ENCODE data around the gene CLK4.
A peak's percentile ranks its signal among the peaks of the same experiment; 100 is the strongest.

CLK4 gene

GRCh38 chr5:178583279-178583678 lies 43.6 kb downstream of the CLK4 start:
- Histone ChIP-seq H3K27me3 (ENCODE audit: insufficient read depth, low read length) (peaks cover 19% of the 10 kb centered on the region), H3K4me3 (ENCODE audit: low read length) (no peak overlapping the region), H3K36me3 (ENCODE audit: insufficient read depth, low read length) (no peaks in the 10 kb centered on the region), H3K9me3 (ENCODE audit: insufficient read depth, low read depth, low read length) (no peaks in the 10 kb centered on the region), H3K4me1 (ENCODE audit: insufficient read depth, low read length) (peaks cover 4% of the 10 kb centered on the region; the same call in 1 of the 2 replicates), H3K9ac (ENCODE audit: low read depth, low read length) (no peak overlapping the region), H3K27ac (ENCODE audit: low read depth, low read length) (no peak overlapping the region)
- 94% methylated on average over 8 of the region's 8 CpGs for WGBS

- Histone ChIP-seq H3K27ac (ENCODE audit: low read depth, low read length) (no peak overlapping the region), H3K27me3 (ENCODE audit: insufficient read depth, low read length) (peaks cover 14% of the 10 kb centered on the region; the same call in 1 of the 2 replicates), H3K9ac (ENCODE audit: low read depth, low read length) (no peak overlapping the region), H3K4me1 (ENCODE audit: insufficient read depth, low read length) (no peaks in the 10 kb centered on the region), H3K4me3 (ENCODE audit: low read length) (no peak overlapping the region), H3K9me3 (ENCODE audit: insufficient read depth, low read depth, low read length) (no peaks in the 10 kb centered on the region), H3K36me3 (ENCODE audit: insufficient read depth, low read length) (no peaks in the 10 kb centered on the region)
- 91% methylated on average over 13 of the region's 13 CpGs for WGBS
Measured at GRCh38 chr5:178582291-178582690, 44.6 kb downstream of the CLK4 start.

- Histone ChIP-seq H3K27ac (ENCODE audit: low read depth, low read length) (no peak overlapping the region), H3K36me3 (ENCODE audit: insufficient read depth, low read length) (no peaks in the 10 kb centered on the region), H3K9me3 (ENCODE audit: insufficient read depth, low read depth, low read length) (no peaks in the 10 kb centered on the region), H3K9ac (ENCODE audit: low read depth, low read length) (no peak overlapping the region), H3K4me3 (ENCODE audit: low read length) (no peak overlapping the region), H3K4me1 (ENCODE audit: insufficient read depth, low read length) (no peaks in the 10 kb centered on the region), H3K27me3 (ENCODE audit: insufficient read depth, low read length) (peaks cover 14% of the 10 kb centered on the region; the same call in 1 of the 2 replicates)
- WGBS, result 94% methylated on average over 3 of the region's 3 CpGs
Measured at GRCh38 chr5:178581621-178582020, 45.2 kb downstream of the CLK4 start.

- no peaks in the 10 kb centered on the region for H3K9me3 ChIP-seq (ENCODE audit: insufficient read depth, low read depth, low read length)
- peaks cover 25% of the 10 kb centered on the region for H3K27me3 ChIP-seq (ENCODE audit: insufficient read depth, low read length)
- H3K4me3 ChIP-seq (ENCODE audit: low read length), result no peak overlapping the region
- no peaks in the 10 kb centered on the region for H3K4me1 ChIP-seq (ENCODE audit: insufficient read depth, low read length)
- no peaks in the 10 kb centered on the region for H3K36me3 ChIP-seq (ENCODE audit: insufficient read depth, low read length)
- 92% methylated on average over 15 of the region's 15 CpGs for WGBS
- no peak overlapping the region for H3K27ac ChIP-seq (ENCODE audit: low read depth, low read length)
- H3K9ac ChIP-seq (ENCODE audit: low read depth, low read length), result no peak overlapping the region
Measured at GRCh38 chr5:178580271-178580955, 46.4 kb downstream of the CLK4 start.

GRCh38 chr5:178577944-178578343 lies 48.9 kb downstream of the CLK4 start:
- H3K4me1 ChIP-seq (ENCODE audit: insufficient read depth, low read length), result no peaks in the 10 kb centered on the region
- H3K27ac ChIP-seq (ENCODE audit: low read depth, low read length), result no peak overlapping the region
- no peak overlapping the region for H3K9ac ChIP-seq (ENCODE audit: low read depth, low read length)
- no peaks in the 10 kb centered on the region for H3K36me3 ChIP-seq (ENCODE audit: insufficient read depth, low read length)
- WGBS, result 90% methylated on average over 7 of the region's 7 CpGs
- H3K4me3 ChIP-seq (ENCODE audit: low read length), result peak overlapping the region; percentile 64; the same call in 1 of the 2 replicates
- H3K27me3 ChIP-seq (ENCODE audit: insufficient read depth, low read length), result peaks cover 39% of the 10 kb centered on the region
- H3K9me3 ChIP-seq (ENCODE audit: insufficient read depth, low read depth, low read length), result no peaks in the 10 kb centered on the region

- Histone ChIP-seq H3K27me3 (ENCODE audit: insufficient read depth, low read length) (peaks cover 39% of the 10 kb centered on the region), H3K4me3 (ENCODE audit: low read length) (peak overlapping the region; percentile 64), H3K9me3 (ENCODE audit: insufficient read depth, low read depth, low read length) (peaks cover 5% of the 10 kb centered on the region), H3K36me3 (ENCODE audit: insufficient read depth, low read length) (no peaks in the 10 kb centered on the region), H3K4me1 (ENCODE audit: insufficient read depth, low read length) (no peaks in the 10 kb centered on the region), H3K9ac (ENCODE audit: low read depth, low read length) (peak overlapping the region; percentile 77), H3K27ac (ENCODE audit: low read depth, low read length) (peak overlapping the region; percentile 52; the same call in 1 of the 2 replicates)
- 17% methylated on average over 31 of the region's 31 CpGs for WGBS
Measured at GRCh38 chr5:178577376-178577839, 49.4 kb downstream of the CLK4 start.

- H3K9me3 ChIP-seq (ENCODE audit: insufficient read depth, low read depth, low read length), result peaks cover 6% of the 10 kb centered on the region
- H3K9ac ChIP-seq (ENCODE audit: low read depth, low read length), result peak overlapping the region; percentile 77
- peak overlapping the region; percentile 64 for H3K4me3 ChIP-seq (ENCODE audit: low read length)
- 2% methylated on average over 92 of the region's 92 CpGs for WGBS
- H3K27me3 ChIP-seq (ENCODE audit: insufficient read depth, low read length), result peaks cover 39% of the 10 kb centered on the region
- H3K27ac ChIP-seq (ENCODE audit: low read depth, low read length), result peak overlapping the region; percentile 52; the same call in 1 of the 2 replicates
- H3K36me3 ChIP-seq (ENCODE audit: insufficient read depth, low read length), result no peaks in the 10 kb centered on the region
- H3K4me1 ChIP-seq (ENCODE audit: insufficient read depth, low read length), result no peaks in the 10 kb centered on the region
Measured at GRCh38 chr5:178576591-178577351, 50.1 kb downstream of the CLK4 start.

GRCh38 chr5:178573216-178573615 lies 53.6 kb downstream of the CLK4 start:
- H3K36me3 ChIP-seq (ENCODE audit: insufficient read depth, low read length), result no peaks in the 10 kb centered on the region
- no peaks in the 10 kb centered on the region for H3K4me1 ChIP-seq (ENCODE audit: insufficient read depth, low read length)
- H3K27ac ChIP-seq (ENCODE audit: low read depth, low read length), result no peak overlapping the region
- H3K9ac ChIP-seq (ENCODE audit: low read depth, low read length), result no peak overlapping the region
- H3K9me3 ChIP-seq (ENCODE audit: insufficient read depth, low read depth, low read length), result peaks cover 6% of the 10 kb centered on the region
- peaks cover 37% of the 10 kb centered on the region for H3K27me3 ChIP-seq (ENCODE audit: insufficient read depth, low read length)
- H3K4me3 ChIP-seq (ENCODE audit: low read length), result no peak overlapping the region
- 94% methylated on average over 7 of the region's 7 CpGs for WGBS

GRCh38 chr5:178572617-178573016 lies 54.2 kb downstream of the CLK4 start:
- peaks cover 33% of the 10 kb centered on the region for H3K27me3 ChIP-seq (ENCODE audit: insufficient read depth, low read length)
- peaks cover 6% of the 10 kb centered on the region for H3K9me3 ChIP-seq (ENCODE audit: insufficient read depth, low read depth, low read length)
- no peak overlapping the region for H3K27ac ChIP-seq (ENCODE audit: low read depth, low read length)
- WGBS, result 92% methylated on average over 3 of the region's 4 CpGs
- no peak overlapping the region for H3K9ac ChIP-seq (ENCODE audit: low read depth, low read length)
- H3K36me3 ChIP-seq (ENCODE audit: insufficient read depth, low read length), result no peaks in the 10 kb centered on the region
- H3K4me3 ChIP-seq (ENCODE audit: low read length), result no peak overlapping the region
- no peaks in the 10 kb centered on the region for H3K4me1 ChIP-seq (ENCODE audit: insufficient read depth, low read length)

GRCh38 chr5:178569485-178569884 lies 57.4 kb downstream of the CLK4 start:
- Histone ChIP-seq H3K36me3 (ENCODE audit: insufficient read depth, low read length) (no peaks in the 10 kb centered on the region), H3K9me3 (ENCODE audit: insufficient read depth, low read depth, low read length) (peaks cover 6% of the 10 kb centered on the region), H3K4me1 (ENCODE audit: insufficient read depth, low read length) (peaks cover 11% of the 10 kb centered on the region), H3K27ac (ENCODE audit: low read depth, low read length) (no peak overlapping the region), H3K9ac (ENCODE audit: low read depth, low read length) (no peak overlapping the region), H3K4me3 (ENCODE audit: low read length) (no peak overlapping the region), H3K27me3 (ENCODE audit: insufficient read depth, low read length) (peaks cover 5% of the 10 kb centered on the region; the same call in 1 of the 2 replicates)
- WGBS, result 92% methylated on average over 2 of the region's 2 CpGs

GRCh38 chr5:178564811-178565550 lies 61.9 kb downstream of the CLK4 start:
- no peaks in the 10 kb centered on the region for H3K27me3 ChIP-seq (ENCODE audit: insufficient read depth, low read length)
- H3K9ac ChIP-seq (ENCODE audit: low read depth, low read length), result no peak overlapping the region
- 64% methylated on average over 11 of the region's 12 CpGs for WGBS
- H3K27ac ChIP-seq (ENCODE audit: low read depth, low read length), result peak overlapping the region; percentile 73; the same call in 1 of the 2 replicates
- peaks cover 33% of the 10 kb centered on the region for H3K4me1 ChIP-seq (ENCODE audit: insufficient read depth, low read length)
- no peaks in the 10 kb centered on the region for H3K36me3 ChIP-seq (ENCODE audit: insufficient read depth, low read length)
- no peaks in the 10 kb centered on the region for H3K9me3 ChIP-seq (ENCODE audit: insufficient read depth, low read depth, low read length)
- H3K4me3 ChIP-seq (ENCODE audit: low read length), result no peak overlapping the region
